B cell (primary cell): ENCODE results near the gene G2E3. TPM values are rescaled to one million over a fixed set of nuclear protein-coding genes. Genes with fewer than 3 reads are reported as not detected.

Source experiments
- ATAC-seq: fragments of 200-7000 bp; cut with Tn5 transposase; one replicate; pipeline ENCODE4 v1.10.0; 2021; ENCODE audit warnings: low read depth, mild to moderate bottlenecking, moderate number of reproducible peaks, moderate library complexity
- CTCF ChIA-PET: fragments of 350-600 bp; sonication (Branson Sonifier 250); formaldehyde crosslinking; loops from one replicate; lab custom pipeline; 2021; ENCODE audit warnings: antibody characterized with exemption, inconsistent platforms; lab: Charles Lee
- POLR2A ChIA-PET: fragments of 350-600 bp; sonication (Branson Sonifier 250); formaldehyde crosslinking; loops from one replicate; lab custom pipeline; 2021; ENCODE audit warnings: antibody characterized with exemption; lab: Charles Lee
- DNase-seq: peaks from one replicate; pipeline ENCODE4 v3.0.0; 2013
- H2AFZ ChIP-seq: 2 replicates; pipeline ENCODE4 v1.6.1; 2012; ENCODE audit warnings: mild to moderate bottlenecking, low read depth, low read length; ENCODE audit not compliant: insufficient read depth, poor library complexity, severe bottlenecking
- H3K27ac ChIP-seq, 2 donors: 1 replicate in 1 of 2; 2 replicates in 1 of 2; pipeline ENCODE4 v1.5.1; 2012 to 2013; ENCODE audit warnings: low read length in 2 of 2, mild to moderate bottlenecking in 2 of 2, moderate library complexity in 1 of 2
- H3K27me3 ChIP-seq, 4 experiments: fragments of 200-600 bp in 1 of 4; sonication (generic) in 1 of 4; replicated peaks in 1 of 4; 1 replicate in 2 of 4; 2 replicates in 2 of 4; pipeline versions ENCODE4 v1.6.1 to v1.7.0; 2013 to 2016; ENCODE audit warnings: low read length in 3 of 4, mild to moderate bottlenecking in 2 of 4, mixed read lengths in 1 of 4, moderate library complexity in 1 of 4; ENCODE audit not compliant: insufficient read depth in 4 of 4, control insufficient read depth in 3 of 4; ENCODE audit errors: control extremely low read depth in 1 of 4
- H3K36me3 ChIP-seq, 2 experiments: replicated peaks in 1 of 2; 1 replicate in 1 of 2; 2 replicates in 1 of 2; pipeline versions ENCODE4 v1.6.1 to v1.7.1; 2013; ENCODE audit warnings: low read length in 1 of 2; ENCODE audit not compliant: insufficient read depth in 2 of 2, control insufficient read depth in 1 of 2; ENCODE audit errors: control extremely low read depth in 1 of 2, extremely low read depth in 1 of 2
- H3K4me1 ChIP-seq, 2 donors: fragments of 200-600 bp in 1 of 2; sonication (generic) in 1 of 2; 1 replicate in 1 of 2; 2 replicates in 1 of 2; pipeline versions ENCODE4 v1.5.1 to v1.6.1; 2013 to 2017; ENCODE audit warnings: low read length in 2 of 2; ENCODE audit not compliant: control insufficient read depth in 2 of 2, insufficient read depth in 2 of 2
- H3K4me2 ChIP-seq: replicated peaks from 2 replicates; pipeline ENCODE3; 2012; ENCODE audit warnings: mild to moderate bottlenecking, low read depth, low read length; ENCODE audit not compliant: poor library complexity, severe bottlenecking
- H3K4me3 ChIP-seq, 5 experiments: fragments of 200-600 bp in 1 of 5; sonication (generic) in 1 of 5; 1 replicate in 3 of 5; 2 replicates in 2 of 5; pipeline versions ENCODE4 v1.5.1 to v1.7.0; 2011 to 2016; ENCODE audit warnings: low read length in 4 of 5, mild to moderate bottlenecking in 4 of 5, low read depth in 2 of 5, control low read depth in 1 of 5, moderate library complexity in 1 of 5; ENCODE audit not compliant: insufficient read depth in 1 of 5; ENCODE audit errors: control extremely low read depth in 1 of 5, extremely low read depth in 1 of 5
- H3K79me2 ChIP-seq: fragments of 200-600 bp; sonication (generic); one replicate; pipeline ENCODE4 v1.6.0; 2016; ENCODE audit warnings: low read length; ENCODE audit not compliant: control insufficient read depth, insufficient read depth
- H3K9ac ChIP-seq: fragments of 200-600 bp; sonication (generic); 2 replicates; pipeline ENCODE4 v1.6.1; 2017; ENCODE audit warnings: mild to moderate bottlenecking, low read length, moderate library complexity
- H3K9me3 ChIP-seq, 3 donors: one replicate each; pipeline versions ENCODE4 v1.6.1 to v1.7.1; 2013; ENCODE audit warnings: low read length in 2 of 3; ENCODE audit not compliant: control insufficient read depth in 2 of 3, insufficient read depth in 1 of 3; ENCODE audit errors: control extremely low read depth in 1 of 3
- H4K20me1 ChIP-seq: 2 replicates; pipeline ENCODE4 v1.6.0; 2012; ENCODE audit warnings: mild to moderate bottlenecking, low read length; ENCODE audit not compliant: insufficient read depth, control insufficient read depth, poor library complexity, severe bottlenecking
- H3K27ac Mint-ChIP-seq: one replicate; pipeline ENCODE4 v1.8.0; 2021; ENCODE audit warnings: mixed read lengths
- H3K27me3 Mint-ChIP-seq: one replicate; pipeline ENCODE4 v1.8.0; 2021; ENCODE audit warnings: mixed read lengths
- H3K4me1 Mint-ChIP-seq: one replicate; pipeline ENCODE4 v1.8.0; 2021; ENCODE audit warnings: mixed read lengths
- H3K4me3 Mint-ChIP-seq: one replicate; pipeline ENCODE4 v1.8.0; 2021; ENCODE audit warnings: mixed read lengths
- H3K9me3 Mint-ChIP-seq: one replicate; pipeline ENCODE4 v1.8.0; 2022; ENCODE audit warnings: mixed read lengths; ENCODE audit not compliant: insufficient read depth
- EZH2 ChIP-seq: IDR thresholded peaks from 2 replicates; pipeline ENCODE4 v1.6.1; 2012; ENCODE audit warnings: borderline replicate concordance, low read depth, mild to moderate bottlenecking, moderate library complexity, low read length; ENCODE audit not compliant: insufficient read depth, poor library complexity, severe bottlenecking
- WGBS: methylation state at CpG from one replicate; pipeline ENCODE4 v1.1.5; 2013; ENCODE audit warnings: missing lambda C conversion rate; ENCODE audit not compliant: insufficient coverage; 5-methylcytosine and 5-hydroxymethylcytosine counted together
- intact Hi-C: fragments of 100-400 bp; cut with micrococcal nuclease; formaldehyde crosslinking; loops from one replicate; pipeline ENCODE4 v1.10.0; 2022
- polyA plus RNA-seq: library from polyadenylated mRNA; depleted of rRNA; stranded (reverse); fragments of >200 nt; gene quantifications from 2 replicates; pipeline ENCODE4 v1.2.3, GENCODE V29; 2012
- total RNA-seq, 2 donors: library from RNA; stranded (reverse); fragments of 120-200 nt in 1 of 2; gene quantifications; 1 replicate in 1 of 2; 2 replicates in 1 of 2; pipeline versions ENCODE4 v1.2.3 to v1.2.4, GENCODE V29; 2013 to 2022
- TF ChIP-seq, protein P1 (sequence below): fragments of 200-600 bp; IDR thresholded peaks from one replicate; pipeline ENCODE4 v1.8.0; 2022; ENCODE audit warnings: antibody characterized with exemption, mild to moderate bottlenecking

The G2E3 gene
- total and polyA plus RNA-seq, 2 donors (not counting 1 experiment from before 2014, with no cell fraction given) = 6.2 to 29.2 TPM

GRCh38 chr14:30572771-30573170 is 13.8 kb downstream of the G2E3 start:
- Mint-ChIP-seq H3K9me3 (peaks cover 1% of the 10 kb centered on the region), H3K27ac (no peak overlapping the region), H3K4me3 (no peak overlapping the region), H3K4me1 (peaks cover 80% of the 10 kb centered on the region), H3K27me3 (no peaks in the 10 kb centered on the region)
- intact Hi-C loops = no loop called here
- ChIA-PET CTCF (no interaction called here), POLR2A (no interaction called here)
- H3K4me3 ChIP-seq = no peak overlapping the region
- no peaks in the 10 kb centered on the region for H3K9me3 ChIP-seq
- no peak overlapping the region for H3K27ac ChIP-seq
- no peak for TF ChIP-seq EZH2
- TF ChIP-seq, protein P1, sequence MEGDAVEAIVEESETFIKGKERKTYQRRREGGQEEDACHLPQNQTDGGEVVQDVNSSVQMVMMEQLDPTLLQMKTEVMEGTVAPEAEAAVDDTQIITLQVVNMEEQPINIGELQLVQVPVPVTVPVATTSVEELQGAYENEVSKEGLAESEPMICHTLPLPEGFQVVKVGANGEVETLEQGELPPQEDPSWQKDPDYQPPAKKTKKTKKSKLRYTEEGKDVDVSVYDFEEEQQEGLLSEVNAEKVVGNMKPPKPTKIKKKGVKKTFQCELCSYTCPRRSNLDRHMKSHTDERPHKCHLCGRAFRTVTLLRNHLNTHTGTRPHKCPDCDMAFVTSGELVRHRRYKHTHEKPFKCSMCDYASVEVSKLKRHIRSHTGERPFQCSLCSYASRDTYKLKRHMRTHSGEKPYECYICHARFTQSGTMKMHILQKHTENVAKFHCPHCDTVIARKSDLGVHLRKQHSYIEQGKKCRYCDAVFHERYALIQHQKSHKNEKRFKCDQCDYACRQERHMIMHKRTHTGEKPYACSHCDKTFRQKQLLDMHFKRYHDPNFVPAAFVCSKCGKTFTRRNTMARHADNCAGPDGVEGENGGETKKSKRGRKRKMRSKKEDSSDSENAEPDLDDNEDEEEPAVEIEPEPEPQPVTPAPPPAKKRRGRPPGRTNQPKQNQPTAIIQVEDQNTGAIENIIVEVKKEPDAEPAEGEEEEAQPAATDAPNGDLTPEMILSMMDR = no peak
- H3K9ac ChIP-seq = no peak overlapping the region
- peaks cover 0 to 1% of the 10 kb centered on the region in 2 experiments for H3K36me3 ChIP-seq
- no peak overlapping the region for H3K4me2 ChIP-seq
- no CpG with 5 or more reads among the region's 1 CpG for WGBS
- no peak overlapping the region for H2AFZ ChIP-seq
- peaks cover 5 to 34% of the 10 kb centered on the region in 2 donors for H3K4me1 ChIP-seq
- peaks cover 72% of the 10 kb centered on the region for H4K20me1 ChIP-seq
- DNase-seq (no peak), ATAC-seq (no peak)
- peaks cover 99% of the 10 kb centered on the region for H3K79me2 ChIP-seq
- no peaks in the 10 kb centered on the region for H3K27me3 ChIP-seq

DNA sequence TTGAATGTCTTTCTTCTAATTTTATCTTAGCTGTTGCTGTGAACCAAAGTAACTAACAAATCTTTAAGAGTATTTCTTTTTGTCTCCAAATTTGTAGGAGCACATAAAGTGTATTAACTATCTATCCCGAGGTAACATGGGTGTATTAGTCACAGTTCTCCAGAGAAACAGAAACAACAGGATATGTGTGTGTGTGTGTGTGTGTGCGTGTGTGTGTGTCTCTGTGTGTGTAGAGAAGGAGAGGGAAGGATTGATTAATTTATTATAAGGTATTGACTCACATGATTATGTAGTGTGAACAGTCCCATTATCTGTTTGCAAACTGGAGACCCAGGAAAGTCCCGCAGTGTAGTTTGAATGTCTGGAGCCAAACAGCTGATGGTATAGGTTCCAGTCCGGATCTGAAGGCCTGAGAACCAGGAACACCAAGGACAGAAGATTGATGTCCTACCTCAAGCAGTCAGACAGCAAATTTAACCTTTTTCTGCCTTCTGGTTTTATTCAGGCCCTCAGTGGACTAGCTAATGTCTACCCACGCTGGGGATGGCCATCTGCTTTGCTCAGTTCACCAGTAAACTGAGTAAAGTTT is 14.4 kb downstream of the G2E3 start:
- intact Hi-C loops = no loop called here
- H4K20me1 ChIP-seq = peaks cover 76% of the 10 kb centered on the region
- Mint-ChIP-seq H3K4me3 (no peak overlapping the region), H3K9me3 (peaks cover 1% of the 10 kb centered on the region), H3K27me3 (no peaks in the 10 kb centered on the region), H3K4me1 (peaks cover 76% of the 10 kb centered on the region), H3K27ac (no peak overlapping the region)
- H3K27ac ChIP-seq = no peak overlapping the region
- H3K9ac ChIP-seq = no peak overlapping the region
- no peaks in the 10 kb centered on the region for H3K27me3 ChIP-seq
- peaks cover 99% of the 10 kb centered on the region for H3K79me2 ChIP-seq
- DNase-seq (no peak), ATAC-seq (no peak)
- no peaks in the 10 kb centered on the region for H3K9me3 ChIP-seq
- peaks cover 0 to 1% of the 10 kb centered on the region in 2 experiments for H3K36me3 ChIP-seq
- no peak for TF ChIP-seq EZH2
- TF ChIP-seq, protein P1 = no peak
- ChIA-PET CTCF (no interaction called here), POLR2A (no interaction called here)
- peaks cover 5 to 32% of the 10 kb centered on the region in 2 donors for H3K4me1 ChIP-seq
- no peak overlapping the region for H3K4me2 ChIP-seq
- H3K4me3 ChIP-seq = no peak overlapping the region
- WGBS = 82% methylated on average over 5 of the region's 5 CpGs
- no peak overlapping the region for H2AFZ ChIP-seq
